ENCODE data around the gene RAB35. TPM values are rescaled to one million over a fixed set of nuclear protein-coding genes. Genes with fewer than 3 reads are reported as not detected.

Gene RAB35
- total RNA-seq, 4 donors from 2014 or later, result 22.4 to 36.1 (median 25.9) TPM

- no peak for DNase-seq (ENCODE audit: low spot score)
- ATAC-seq (ENCODE audit: low FRiP score), result no peak
- TF ChIP-seq CTCF (IDR thresholded peaks at IDR 0.05), result no peak
Observed at GRCh38 chr12:120095331-120095730, 21.2 kb downstream of the RAB35 start.

GRCh38 chr12:120094485-120094884 lies 22.1 kb downstream of the RAB35 start:
- ATAC-seq (ENCODE audit: low FRiP score) (no peak), DNase-seq (ENCODE audit: low spot score) (no peak)
- TF ChIP-seq CTCF (IDR thresholded peaks at IDR 0.05), result no peak

- DNase-seq (ENCODE audit: low spot score) (no peak), ATAC-seq (ENCODE audit: low FRiP score) (peak; percentile 12)
- no peak for TF ChIP-seq CTCF (IDR thresholded peaks at IDR 0.05)
Observed at GRCh38 chr12:120093592-120094355, 22.8 kb downstream of the RAB35 start.

GRCh38 chr12:120093336-120093591 lies 23.3 kb downstream of the RAB35 start:
- DNase-seq (ENCODE audit: low spot score) (no peak), ATAC-seq (ENCODE audit: low FRiP score) (no peak)
- no peak for TF ChIP-seq CTCF (IDR thresholded peaks at IDR 0.05)

- DNase-seq (ENCODE audit: low spot score) (no peak), ATAC-seq (ENCODE audit: low FRiP score) (no peak)
- TF ChIP-seq CTCF (IDR thresholded peaks at IDR 0.05), result no peak
Observed at GRCh38 chr12:120092551-120093335, 23.8 kb downstream of the RAB35 start.

GRCh38 chr12:120091371-120092090 lies 25.0 kb downstream of the RAB35 start:
- ATAC-seq (ENCODE audit: low FRiP score), result no peak
- TF ChIP-seq CTCF (IDR thresholded peaks at IDR 0.05), result no peak
- DNase-seq (ENCODE audit: low spot score), result no peak
